Prostate gland (tissue), 2 donors: ENCODE measurements around the gene DAZAP1. TPM values are rescaled to one million over a fixed set of nuclear protein-coding genes. Genes with fewer than 3 reads are reported as not detected.

Experiments used
- DNase-seq: peaks from one replicate; pipeline ENCODE4 v3.0.0-alpha.2; 2019; ENCODE audit warnings: low spot score
- H3K27ac ChIP-seq, 2 donors: fragments of 200-600 bp; sonication (generic); 2 replicates each; pipeline ENCODE4 v1.5.1; 2017 to 2019
- H3K27me3 ChIP-seq: fragments of 200-600 bp; sonication (generic); replicated peaks from 2 replicates; pipeline ENCODE4 v1.5.1; 2019; ENCODE audit not compliant: insufficient read depth
- H3K36me3 ChIP-seq, 2 donors: fragments of 200-600 bp; sonication (generic); 1 replicate in 1 of 2; 2 replicates in 1 of 2; pipeline versions ENCODE4 v1.5.1 to v1.8.1; 2017 to 2019
- H3K4me1 ChIP-seq: fragments of 200-600 bp; sonication (generic); replicated peaks from 2 replicates; pipeline ENCODE4 v1.5.1; 2019
- H3K4me3 ChIP-seq, 2 donors: fragments of 200-600 bp; sonication (generic); 2 replicates each; pipeline ENCODE4 v1.5.1; 2017 to 2019
- H3K9me3 ChIP-seq: fragments of 200-600 bp; sonication (generic); 2 replicates; pipeline ENCODE4 v1.5.1; 2017
- CTCF ChIP-seq, 4 experiments: fragments of 200-600 bp in 2 of 4; fragments of 450-650 bp in 2 of 4; sonication (generic) in 2 of 4; IDR thresholded peaks; 1 replicate in 3 of 4; 2 replicates in 1 of 4; pipeline ENCODE4 v1.5.1; 2016 to 2019; ENCODE audit warnings: antibody characterized with exemption in 4 of 4, mild to moderate bottlenecking in 2 of 4, moderate library complexity in 2 of 4
- POLR2A ChIP-seq: fragments of 450-650 bp; IDR thresholded peaks from one replicate; pipeline ENCODE4 v1.6.1; 2016; ENCODE audit warnings: antibody characterized with exemption, mild to moderate bottlenecking
- POLR2AphosphoS5 ChIP-seq: sonication (generic); formaldehyde crosslinking; IDR thresholded peaks from one replicate; pipeline ENCODE4 v1.6.1; 2017; ENCODE audit warnings: antibody characterized with exemption
- WGBS: methylation state at CpG from one replicate; pipeline ENCODE4 v1.1.5; 2018; 5-methylcytosine and 5-hydroxymethylcytosine counted together
- intact Hi-C: fragments of 100-400 bp; cut with DNase I; formaldehyde crosslinking; loops from one replicate; pipeline ENCODE4 v1.14.2; 2022
- total RNA-seq, 2 donors: library from RNA; depleted of rRNA; stranded (reverse); fragments of >200 nt; gene quantifications; one replicate each; pipeline ENCODE4 v1.1.0, GENCODE V29; 2016

DAZAP1 gene
- total RNA-seq, 2 donors from 2014 or later, result 58.6 to 74.1 TPM

GRCh38 chr19:1468274-1468820, 61.0 kb downstream of the DAZAP1 start:
- DNase-seq, result no peak
- peak overlapping the region in 1 of 2 donors; percentile 8 for H3K4me3 ChIP-seq
- peaks cover 38% of the 10 kb centered on the region for H3K27me3 ChIP-seq
- no peak overlapping the region for H3K27ac ChIP-seq
- no peaks in the 10 kb centered on the region for H3K36me3 ChIP-seq
- H3K9me3 ChIP-seq, result no peaks in the 10 kb centered on the region
- TF ChIP-seq POLR2AphosphoS5 (no peak), CTCF (IDR thresholded peaks at IDR 0.05) (no peak), POLR2A (no peak)
- H3K4me1 ChIP-seq, result peaks cover 22% of the 10 kb centered on the region
- WGBS, result 14% methylated on average over 41 of the region's 49 CpGs
- intact Hi-C loops, result no loop called here

- intact Hi-C loops, result no loop called here
- peaks cover 22% of the 10 kb centered on the region for H3K4me1 ChIP-seq
- no peaks in the 10 kb centered on the region for H3K9me3 ChIP-seq
- H3K27ac ChIP-seq, result no peak overlapping the region
- no peaks in the 10 kb centered on the region for H3K36me3 ChIP-seq
- no peak for TF ChIP-seq POLR2A
- no peak for TF ChIP-seq CTCF (IDR thresholded peaks at IDR 0.05)
- no peak for TF ChIP-seq POLR2AphosphoS5
- peak overlapping the region; percentile 4 to 8 for H3K4me3 ChIP-seq
- H3K27me3 ChIP-seq, result peaks cover 38% of the 10 kb centered on the region
- WGBS, result 2% methylated on average over 30 of the region's 47 CpGs
- no peak for DNase-seq
Observed at GRCh38 chr19:1468821-1469254, 61.5 kb downstream of the DAZAP1 start.

- TF ChIP-seq POLR2AphosphoS5, result no peak
- TF ChIP-seq CTCF (IDR thresholded peaks at IDR 0.05), result no peak
- TF ChIP-seq POLR2A, result no peak
- H3K9me3 ChIP-seq, result no peaks in the 10 kb centered on the region
- no peak for DNase-seq
- no peak overlapping the region for H3K27ac ChIP-seq
- intact Hi-C loops, result no loop called here
- no peaks in the 10 kb centered on the region for H3K36me3 ChIP-seq
- peaks cover 22% of the 10 kb centered on the region for H3K4me1 ChIP-seq
- H3K4me3 ChIP-seq, result peak overlapping the region; percentile 4 to 19
- peaks cover 38% of the 10 kb centered on the region for H3K27me3 ChIP-seq
- 8% methylated on average over 81 of the region's 117 CpGs for WGBS
Observed at GRCh38 chr19:1469255-1470054, 62.1 kb downstream of the DAZAP1 start.

GRCh38 chr19:1470055-1470304, 62.6 kb downstream of the DAZAP1 start:
- intact Hi-C loops, result no loop called here
- no peak for DNase-seq
- 3% methylated on average over 5 of the region's 22 CpGs for WGBS
- Histone ChIP-seq H3K4me3 (peak overlapping the region in 1 of 2 donors; percentile 19), H3K4me1 (peaks cover 22% of the 10 kb centered on the region), H3K36me3 (no peaks in the 10 kb centered on the region), H3K27ac (no peak overlapping the region), H3K9me3 (no peaks in the 10 kb centered on the region), H3K27me3 (peaks cover 38% of the 10 kb centered on the region)
- TF ChIP-seq POLR2A (no peak), POLR2AphosphoS5 (no peak), CTCF (IDR thresholded peaks at IDR 0.05) (no peak)
